GM21515 (cell line): Measurements from ENCODE around the gene TNRC18.
"Not testable (repeated sequence)": the region's sequence is repeated elsewhere in the genome, so short reads cannot be mapped to it uniquely, and the experiment has no call there.

Experiments
- ATAC-seq: cut with Tn5 transposase; IDR thresholded peaks from one replicate; pipeline ENCODE4 v1.9.1; 2021; ENCODE audit not compliant: unreplicated experiment

Gene TNRC18

GRCh38 chr7:5275510-5275909, 148.1 kb downstream of the TNRC18 start:
- ATAC-seq: not testable (repeated sequence)

GRCh38 chr7:5274985-5275431, 148.6 kb downstream of the TNRC18 start:
- not testable (repeated sequence) for ATAC-seq

GRCh38 chr7:5274441-5274840, 149.2 kb downstream of the TNRC18 start:
- no peak for ATAC-seq

GRCh38 chr7:5273831-5274405, 149.7 kb downstream of the TNRC18 start:
- ATAC-seq: not testable (repeated sequence)

- ATAC-seq: no peak
Measured at GRCh38 chr7:5270788-5271187, 152.8 kb downstream of the TNRC18 start.

GRCh38 chr7:5269992-5270657, 153.5 kb downstream of the TNRC18 start:
- ATAC-seq: not testable (repeated sequence)

GRCh38 chr7:5267829-5268228, 155.8 kb downstream of the TNRC18 start:
- not testable (repeated sequence) for ATAC-seq

- ATAC-seq: no peak
Measured at GRCh38 chr7:5266191-5267028, 157.2 kb downstream of the TNRC18 start.

- no peak for ATAC-seq
Measured at GRCh38 chr7:5265320-5266190, 158.1 kb downstream of the TNRC18 start.

GRCh38 chr7:5263066-5263465, 160.6 kb downstream of the TNRC18 start:
- ATAC-seq: not testable (repeated sequence)

GRCh38 chr7:5260530-5261068, 163.0 kb downstream of the TNRC18 start:
- ATAC-seq: not testable (repeated sequence)
